Progenitor cell of endocrine pancreas (in vitro differentiated cells): ENCODE measurements around the gene CD68. TPM values are rescaled to one million over a fixed set of nuclear protein-coding genes. Genes with fewer than 3 reads are reported as not detected.

Experiments
- DNase-seq: peaks from one replicate; pipeline ENCODE4 v3.0.0; 2021; ENCODE audit warnings: low spot score; ENCODE audit not compliant: unreplicated experiment
- H3K27ac Mint-ChIP-seq: 2 replicates; pipeline ENCODE4 v1.8.0; 2021; ENCODE audit warnings: mild to moderate bottlenecking, moderate library complexity, mixed read lengths
- H3K27me3 Mint-ChIP-seq: 2 replicates; pipeline ENCODE4 v1.8.0; 2021; ENCODE audit warnings: mixed read lengths
- H3K36me3 Mint-ChIP-seq: 2 replicates; pipeline ENCODE4 v1.8.0; 2022; ENCODE audit warnings: mixed read lengths; ENCODE audit not compliant: insufficient read depth
- H3K4me1 Mint-ChIP-seq: 2 replicates; pipeline ENCODE4 v1.8.0; 2021; ENCODE audit warnings: low read depth, mixed read lengths
- H3K4me3 Mint-ChIP-seq: 2 replicates; pipeline ENCODE4 v1.8.0; 2021; ENCODE audit warnings: low read depth, mild to moderate bottlenecking, moderate library complexity, mixed read lengths
- H3K9me3 Mint-ChIP-seq: 2 replicates; pipeline ENCODE4 v1.8.0; 2021; ENCODE audit warnings: low read depth, mixed read lengths
- total RNA-seq: library from RNA; stranded (reverse); gene quantifications from 2 replicates; pipeline ENCODE4 v1.2.1, GENCODE V29; 2021
- TF ChIP-seq, protein P1 (sequence below): fragments of 200-600 bp; sonication (generic); IDR thresholded peaks from one replicate; pipeline ENCODE4 v1.5.0; 2021; ENCODE audit warnings: antibody characterized with exemption, mild to moderate bottlenecking; ENCODE audit not compliant: unreplicated experiment

Gene CD68
- total RNA-seq, 1 donor from 2014 or later, result not detected

DNA sequence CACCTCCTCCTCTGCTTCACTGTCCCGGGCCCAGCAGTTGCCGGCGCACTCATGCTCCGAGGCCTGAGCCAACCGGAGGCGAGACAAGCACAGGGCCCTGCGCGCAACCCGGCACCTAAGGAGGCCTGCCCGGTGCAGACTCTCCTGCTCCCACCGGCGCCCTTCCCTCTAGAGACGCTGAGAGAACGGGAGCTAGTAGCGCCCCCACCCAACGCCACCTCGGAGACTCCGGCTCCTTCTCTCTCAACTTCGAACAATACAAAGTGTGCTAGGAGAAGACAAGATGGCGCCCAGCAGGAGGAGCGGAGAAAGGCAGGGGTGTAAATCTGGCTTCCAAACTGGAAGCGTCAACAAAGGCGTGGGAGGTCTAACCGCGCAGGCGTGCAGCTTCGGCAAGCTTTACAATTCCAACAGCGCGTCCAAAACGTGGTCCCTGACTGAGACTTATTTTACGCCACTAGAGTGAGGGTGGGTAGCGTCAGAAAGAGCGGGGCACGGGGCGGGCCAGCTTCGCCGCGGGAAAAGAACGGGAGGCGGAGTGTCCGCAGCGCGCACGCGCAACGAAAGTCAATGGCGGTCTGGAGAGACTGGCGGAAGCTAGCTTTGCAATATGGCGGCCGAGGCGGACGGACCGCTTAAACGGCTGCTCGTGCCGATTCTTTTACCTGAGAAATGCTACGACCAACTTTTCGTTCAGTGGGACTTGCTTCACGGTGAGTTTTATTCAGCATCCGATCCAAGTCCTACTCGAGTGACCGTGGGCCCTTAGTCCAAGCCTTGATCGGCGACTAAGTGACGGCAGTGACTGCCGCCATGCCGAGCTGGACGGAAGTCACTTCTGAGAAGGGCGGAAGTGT, 4.0 kb downstream of the CD68 start, which contains the start of gene MPDU1:
MPDU1 (plus strand) TSS at position 600 of the 857 bp plus-strand sequence; CDS start at position 611, 11 bp downstream.
- TF ChIP-seq, protein P1, sequence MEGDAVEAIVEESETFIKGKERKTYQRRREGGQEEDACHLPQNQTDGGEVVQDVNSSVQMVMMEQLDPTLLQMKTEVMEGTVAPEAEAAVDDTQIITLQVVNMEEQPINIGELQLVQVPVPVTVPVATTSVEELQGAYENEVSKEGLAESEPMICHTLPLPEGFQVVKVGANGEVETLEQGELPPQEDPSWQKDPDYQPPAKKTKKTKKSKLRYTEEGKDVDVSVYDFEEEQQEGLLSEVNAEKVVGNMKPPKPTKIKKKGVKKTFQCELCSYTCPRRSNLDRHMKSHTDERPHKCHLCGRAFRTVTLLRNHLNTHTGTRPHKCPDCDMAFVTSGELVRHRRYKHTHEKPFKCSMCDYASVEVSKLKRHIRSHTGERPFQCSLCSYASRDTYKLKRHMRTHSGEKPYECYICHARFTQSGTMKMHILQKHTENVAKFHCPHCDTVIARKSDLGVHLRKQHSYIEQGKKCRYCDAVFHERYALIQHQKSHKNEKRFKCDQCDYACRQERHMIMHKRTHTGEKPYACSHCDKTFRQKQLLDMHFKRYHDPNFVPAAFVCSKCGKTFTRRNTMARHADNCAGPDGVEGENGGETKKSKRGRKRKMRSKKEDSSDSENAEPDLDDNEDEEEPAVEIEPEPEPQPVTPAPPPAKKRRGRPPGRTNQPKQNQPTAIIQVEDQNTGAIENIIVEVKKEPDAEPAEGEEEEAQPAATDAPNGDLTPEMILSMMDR, result no peak
- H3K36me3 Mint-ChIP-seq, result peaks cover 15% of the 10 kb centered on the region
- peak within 1 kb of the TSS; percentile 98 for H3K4me3 Mint-ChIP-seq
- H3K4me1 Mint-ChIP-seq, result peaks cover 35% of the 10 kb centered on the region
- H3K27ac Mint-ChIP-seq, result peak within 1 kb of the TSS; percentile 100
- no peaks in the 10 kb centered on the region for H3K27me3 Mint-ChIP-seq
- peak; percentile 88 for DNase-seq
- no peaks in the 10 kb centered on the region for H3K9me3 Mint-ChIP-seq

DNA sequence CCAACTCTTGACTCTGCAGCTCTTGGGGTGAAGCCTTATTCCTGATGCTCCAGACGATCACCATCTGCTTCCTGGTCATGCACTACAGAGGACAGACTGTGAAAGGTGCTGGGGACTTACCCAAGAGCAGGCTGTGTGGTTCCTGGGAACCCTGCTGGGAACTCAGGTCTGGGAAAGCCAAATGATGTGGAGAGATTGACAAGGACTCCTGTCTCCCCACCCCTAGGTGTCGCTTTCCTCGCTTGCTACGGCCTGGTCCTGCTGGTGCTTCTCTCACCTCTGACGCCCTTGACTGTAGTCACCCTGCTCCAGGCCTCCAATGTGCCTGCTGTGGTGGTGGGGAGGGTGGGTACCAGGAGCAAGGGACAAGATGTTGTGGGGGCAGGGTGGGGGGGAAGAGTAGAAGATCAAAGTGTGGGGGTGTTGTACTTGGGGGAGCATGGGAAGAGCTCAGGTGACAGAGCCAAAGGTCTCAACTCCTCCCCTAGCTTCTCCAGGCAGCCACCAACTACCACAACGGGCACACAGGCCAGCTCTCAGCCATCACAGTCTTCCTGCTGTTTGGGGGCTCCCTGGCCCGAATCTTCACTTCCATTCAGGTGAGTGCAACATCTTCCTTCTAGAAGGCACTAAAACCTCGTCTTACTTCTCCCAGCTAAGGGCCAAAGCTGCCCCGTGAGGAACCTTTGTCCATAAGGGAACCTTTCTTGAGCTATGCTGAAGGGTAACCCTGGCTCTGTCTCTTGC, 7.4 kb downstream of the CD68 start:
- Mint-ChIP-seq H3K4me1 (peaks cover 18% of the 10 kb centered on the region), H3K9me3 (no peaks in the 10 kb centered on the region), H3K4me3 (no peak overlapping the region), H3K36me3 (peaks cover 22% of the 10 kb centered on the region), H3K27me3 (no peaks in the 10 kb centered on the region), H3K27ac (no peak overlapping the region)
- no peak for DNase-seq
- TF ChIP-seq, protein P1, result peak; percentile 24

DNA sequence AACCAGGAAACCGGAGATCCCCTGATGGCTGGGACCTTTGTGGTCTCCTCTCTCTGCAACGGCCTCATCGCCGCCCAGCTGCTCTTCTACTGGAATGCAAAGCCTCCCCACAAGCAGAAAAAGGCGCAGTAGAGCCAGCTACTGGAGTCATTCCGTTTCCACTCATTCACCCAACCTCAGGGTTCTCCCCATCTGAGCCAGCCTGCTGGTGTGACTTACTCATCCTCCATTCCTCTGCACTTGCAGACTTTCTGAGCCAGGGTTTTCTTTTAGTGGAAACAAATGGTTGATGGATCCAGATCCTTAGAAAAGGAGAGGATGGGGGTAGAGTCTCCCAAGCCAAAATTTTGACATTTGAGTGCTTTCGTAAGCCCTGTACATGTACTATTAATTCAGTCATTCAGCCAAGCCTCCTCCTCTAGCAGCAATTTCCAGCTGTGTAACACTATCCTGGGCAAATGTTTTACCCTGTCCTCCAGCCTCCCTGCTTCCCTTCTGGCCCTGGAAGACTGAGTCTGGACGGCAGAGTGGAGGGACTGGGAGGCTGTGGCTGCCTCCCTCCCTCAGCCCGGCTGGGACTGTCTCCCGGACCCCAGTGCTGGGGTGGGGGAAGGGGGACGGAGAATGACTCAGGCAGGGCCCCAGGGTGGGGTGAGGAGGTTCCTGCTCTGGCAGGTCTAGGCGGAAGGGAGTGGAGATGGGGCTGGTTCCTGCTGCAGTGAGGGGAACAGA, 8.1 kb downstream of the CD68 start:
- DNase-seq, result no peak
- H3K27me3 Mint-ChIP-seq, result no peaks in the 10 kb centered on the region
- H3K36me3 Mint-ChIP-seq, result peaks cover 23% of the 10 kb centered on the region
- TF ChIP-seq, protein P1, result no peak
- H3K4me1 Mint-ChIP-seq, result peaks cover 13% of the 10 kb centered on the region
- H3K27ac Mint-ChIP-seq, result no peak overlapping the region
- H3K4me3 Mint-ChIP-seq, result no peak overlapping the region
- H3K9me3 Mint-ChIP-seq, result no peaks in the 10 kb centered on the region

DNA sequence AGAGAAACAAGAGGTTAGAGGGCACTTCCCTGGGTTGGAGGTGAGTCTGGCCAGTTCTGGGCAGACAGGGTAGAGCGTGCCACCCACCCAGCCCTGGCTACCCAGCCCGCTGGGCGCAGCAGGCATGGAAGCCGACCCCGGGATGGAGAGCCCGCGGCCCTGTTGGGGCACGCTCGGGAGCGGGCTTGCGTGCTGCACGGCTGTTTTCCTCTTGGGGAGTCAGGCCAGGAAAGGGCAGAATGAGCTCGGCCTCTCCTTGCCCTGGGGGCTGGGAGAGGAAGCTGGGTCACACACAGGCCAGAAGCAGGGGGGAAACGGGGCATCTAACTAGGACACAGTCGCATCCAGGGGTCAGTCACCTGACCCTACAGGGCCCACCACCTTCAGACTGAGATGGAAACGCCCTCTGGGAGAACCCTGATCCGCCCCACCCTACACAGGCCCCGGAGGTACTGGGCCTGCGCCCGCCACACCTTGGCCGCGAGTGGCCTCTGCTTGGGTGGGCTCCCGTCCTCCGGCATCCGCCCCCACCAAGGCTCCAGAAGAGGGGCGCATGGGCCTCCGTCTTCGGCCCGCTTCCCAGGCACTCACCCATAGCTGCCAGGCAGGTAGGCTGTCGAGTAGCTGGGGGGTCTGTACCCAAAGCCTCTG, 9.2 kb downstream of the CD68 start:
- TF ChIP-seq, protein P1, result no peak
- H3K27ac Mint-ChIP-seq, result no peak overlapping the region
- no peaks in the 10 kb centered on the region for H3K9me3 Mint-ChIP-seq
- H3K27me3 Mint-ChIP-seq, result no peaks in the 10 kb centered on the region
- no peak for DNase-seq
- peaks cover 30% of the 10 kb centered on the region for H3K36me3 Mint-ChIP-seq
- H3K4me1 Mint-ChIP-seq, result peaks cover 8% of the 10 kb centered on the region
- no peak overlapping the region for H3K4me3 Mint-ChIP-seq
